NCI-H2107 (cell line): Measurements from ENCODE around the gene LRIG3.
"Not testable (repeated sequence)": the region's sequence is repeated elsewhere in the genome, so short reads cannot be mapped to it uniquely, and the experiment has no call there.

Experiments
- DNase-seq: peaks from one replicate; lab custom pipeline; 2025; lab: John Stamatoyannopoulos, UW

The LRIG3 gene

DNA sequence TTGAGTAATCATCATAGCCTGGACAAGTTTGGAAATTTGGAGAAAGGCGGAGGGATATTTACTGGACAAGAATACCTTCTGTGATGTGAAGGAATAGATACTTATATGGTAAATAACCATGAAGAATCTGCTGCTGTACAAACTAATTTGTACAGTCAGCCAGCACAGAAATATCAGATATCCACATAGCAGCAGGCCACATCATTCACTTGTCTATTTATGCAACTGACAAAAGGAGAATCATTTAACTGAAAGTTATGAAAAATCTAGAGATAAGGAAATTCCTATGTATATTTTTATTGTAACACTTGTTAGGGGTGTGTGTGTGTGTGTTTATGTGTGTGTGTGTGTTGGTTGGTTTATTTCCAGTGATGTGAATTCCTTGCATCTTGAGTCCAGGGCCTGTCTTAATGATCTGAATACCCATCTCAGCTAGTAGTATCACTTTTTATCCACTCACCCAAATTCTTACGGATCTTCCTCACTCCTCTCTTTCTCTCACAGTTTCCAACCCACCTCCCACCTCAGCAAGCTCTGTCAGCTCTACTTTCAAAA, 10.5 kb upstream of the LRIG3 start:
- no peak for DNase-seq

DNA sequence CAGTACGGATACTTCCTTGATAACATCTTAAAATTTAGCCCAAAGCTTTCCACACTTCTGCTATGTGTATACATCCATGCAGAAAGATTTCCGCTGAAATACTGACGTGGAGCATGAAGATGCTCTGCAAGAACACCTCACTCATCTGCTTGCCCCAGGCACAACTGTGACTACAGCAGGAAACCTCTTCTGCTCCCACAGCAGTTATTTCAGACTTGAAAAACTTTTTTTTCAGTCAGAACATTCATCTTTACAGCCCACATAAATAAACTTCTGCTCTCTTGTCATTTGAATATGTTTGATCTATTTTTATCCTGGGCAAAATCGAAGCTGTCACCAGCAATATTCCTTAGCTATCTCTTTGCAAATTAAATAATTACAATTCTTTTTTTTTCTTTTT, 6.8 kb upstream of the LRIG3 start:
- no peak for DNase-seq

- DNase-seq = no peak
These were observed 6.3 kb upstream of the LRIG3 start for GRCh38 chr12:58926586-58926985.

DNA sequence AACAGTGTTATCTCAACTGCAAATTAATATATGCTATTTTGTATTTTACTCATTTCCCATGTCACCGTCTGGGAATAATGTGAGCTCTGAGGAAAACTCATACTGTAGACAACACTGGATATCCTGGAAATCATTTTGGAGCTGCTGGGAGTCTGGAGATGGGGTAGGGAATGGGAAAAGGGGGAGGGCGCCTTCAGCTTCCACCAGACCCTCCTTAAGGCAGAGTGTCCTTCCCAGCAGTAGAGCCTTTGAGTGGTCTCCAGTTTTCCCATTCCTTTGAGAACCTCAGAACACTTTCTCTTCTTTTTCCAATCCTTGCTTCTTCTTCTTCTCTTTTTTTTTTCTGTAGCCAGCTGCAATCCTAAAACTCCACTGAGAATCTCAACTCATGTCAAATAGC, 5.4 kb upstream of the LRIG3 start:
- no peak for DNase-seq

DNA sequence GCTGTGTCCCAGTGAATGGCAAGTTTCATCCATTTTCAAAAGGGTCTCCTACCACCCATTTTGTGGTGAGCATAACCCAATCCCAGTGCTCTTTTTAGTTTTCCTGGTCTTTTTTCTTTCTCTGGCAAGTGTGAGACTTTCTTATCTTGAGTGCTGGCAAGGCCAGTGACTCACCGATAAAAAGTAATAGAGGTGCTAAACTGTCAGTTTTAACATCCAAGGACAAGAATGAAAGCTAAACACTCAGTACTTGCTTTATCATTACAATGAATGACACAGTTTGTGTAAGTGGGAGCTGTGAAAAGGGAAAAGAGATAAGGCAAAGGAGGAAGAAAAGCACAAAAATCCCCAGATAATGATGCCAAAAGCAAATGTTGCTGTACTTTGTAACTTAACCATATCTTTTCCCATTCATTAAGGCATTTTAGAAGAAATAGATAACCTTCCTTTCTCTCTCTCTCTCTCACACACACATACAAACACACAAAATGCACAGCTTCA, 4.9 kb upstream of the LRIG3 start:
- no peak for DNase-seq

DNA sequence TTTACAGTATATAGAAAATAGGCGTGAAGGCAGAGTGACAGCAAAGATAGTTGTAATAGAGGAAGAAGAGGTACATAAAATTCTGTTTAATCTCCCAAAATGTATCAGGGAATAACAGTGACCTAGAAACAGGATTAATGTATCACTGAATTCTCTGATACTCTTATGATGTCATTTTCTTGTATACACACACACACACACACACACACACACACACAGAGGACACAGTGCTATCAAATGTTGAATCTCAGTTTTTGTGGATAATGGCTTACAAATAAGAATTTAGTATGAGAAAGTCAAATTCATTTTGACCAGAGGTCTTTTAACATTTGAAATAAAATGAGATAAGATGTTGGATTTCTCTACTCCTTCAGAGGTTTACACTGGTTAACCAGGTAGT, 4.3 kb upstream of the LRIG3 start:
- DNase-seq = no peak

DNA sequence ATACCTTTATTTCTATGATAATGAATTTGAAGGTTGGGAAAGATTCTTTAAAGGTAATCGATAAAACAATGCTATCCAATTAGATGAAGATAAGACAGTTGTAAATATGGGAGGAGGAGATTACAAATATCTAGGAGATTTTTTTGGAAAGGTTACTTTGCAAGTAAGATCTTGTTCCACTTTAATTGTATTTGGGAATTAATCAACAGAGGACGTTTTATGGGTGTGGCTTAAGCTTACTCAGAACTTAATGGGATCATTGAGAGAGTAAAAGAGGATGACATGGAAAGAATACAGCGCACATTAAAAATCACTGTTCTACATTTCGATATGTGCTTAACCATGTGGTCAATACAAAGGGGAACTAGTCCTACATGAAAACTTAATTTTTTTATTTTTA, 3.5 kb upstream of the LRIG3 start:
- no peak for DNase-seq

DNA sequence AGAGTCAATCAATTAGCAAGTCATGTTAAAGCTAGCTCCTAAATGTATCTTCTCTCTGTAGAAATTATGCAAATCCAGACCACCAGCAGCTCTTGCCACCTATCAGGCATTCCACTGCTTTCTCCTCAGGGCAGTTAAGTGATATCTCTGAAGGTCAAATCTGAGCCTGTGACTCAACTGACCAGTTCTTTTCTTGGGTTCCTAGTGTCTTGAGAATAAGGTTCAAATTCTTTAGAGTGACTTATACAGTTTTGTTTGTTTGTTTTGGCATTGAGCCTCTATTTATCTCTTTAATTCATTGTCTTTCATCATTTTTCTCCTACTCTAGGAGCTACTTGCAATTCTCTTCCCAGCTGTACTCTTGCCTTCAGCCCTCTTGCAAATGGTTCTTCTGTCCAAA, 2.5 kb upstream of the LRIG3 start:
- no peak for DNase-seq

DNA sequence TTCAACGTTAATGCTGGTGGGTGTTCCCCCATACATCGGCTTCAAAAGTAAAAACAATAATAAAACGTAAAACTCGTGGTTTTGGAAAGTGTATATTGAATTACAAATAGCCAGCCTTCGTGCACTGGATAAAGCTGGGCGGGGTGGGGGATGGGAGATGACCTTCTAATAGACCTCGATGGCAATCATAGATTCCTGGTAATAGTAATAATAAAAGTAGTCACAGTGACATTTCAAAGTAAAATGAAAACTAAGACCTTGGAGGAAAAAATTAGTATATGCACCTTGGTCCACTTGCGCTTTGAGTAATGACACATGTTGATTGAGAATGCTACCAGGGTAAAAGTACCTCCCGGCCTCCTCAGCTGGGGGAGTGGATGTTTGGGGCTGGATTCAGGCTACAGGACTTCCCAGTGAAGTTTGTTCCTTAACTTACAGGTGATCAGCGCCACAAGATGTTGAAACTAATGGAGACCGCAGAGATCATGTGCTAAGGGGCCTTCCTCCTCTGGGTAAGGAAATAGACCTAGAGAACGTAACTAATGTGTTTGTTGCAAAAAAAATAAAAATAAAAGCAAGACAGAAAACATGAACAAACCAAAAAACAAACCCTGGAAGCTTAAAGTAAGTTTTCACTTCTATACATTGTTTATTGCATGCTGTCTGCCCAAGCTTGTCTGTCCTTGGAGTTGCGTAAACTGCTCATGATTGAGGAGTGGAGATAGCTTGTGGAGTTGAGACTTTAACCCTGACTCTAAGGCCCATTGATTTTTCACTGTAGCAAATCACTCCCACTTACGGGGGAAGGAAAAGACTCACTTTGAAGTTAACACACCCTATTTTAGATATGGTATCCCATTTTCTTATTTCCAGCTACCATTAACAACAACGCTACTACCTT, 907 bp upstream of the LRIG3 start:
- no peak for DNase-seq

DNA sequence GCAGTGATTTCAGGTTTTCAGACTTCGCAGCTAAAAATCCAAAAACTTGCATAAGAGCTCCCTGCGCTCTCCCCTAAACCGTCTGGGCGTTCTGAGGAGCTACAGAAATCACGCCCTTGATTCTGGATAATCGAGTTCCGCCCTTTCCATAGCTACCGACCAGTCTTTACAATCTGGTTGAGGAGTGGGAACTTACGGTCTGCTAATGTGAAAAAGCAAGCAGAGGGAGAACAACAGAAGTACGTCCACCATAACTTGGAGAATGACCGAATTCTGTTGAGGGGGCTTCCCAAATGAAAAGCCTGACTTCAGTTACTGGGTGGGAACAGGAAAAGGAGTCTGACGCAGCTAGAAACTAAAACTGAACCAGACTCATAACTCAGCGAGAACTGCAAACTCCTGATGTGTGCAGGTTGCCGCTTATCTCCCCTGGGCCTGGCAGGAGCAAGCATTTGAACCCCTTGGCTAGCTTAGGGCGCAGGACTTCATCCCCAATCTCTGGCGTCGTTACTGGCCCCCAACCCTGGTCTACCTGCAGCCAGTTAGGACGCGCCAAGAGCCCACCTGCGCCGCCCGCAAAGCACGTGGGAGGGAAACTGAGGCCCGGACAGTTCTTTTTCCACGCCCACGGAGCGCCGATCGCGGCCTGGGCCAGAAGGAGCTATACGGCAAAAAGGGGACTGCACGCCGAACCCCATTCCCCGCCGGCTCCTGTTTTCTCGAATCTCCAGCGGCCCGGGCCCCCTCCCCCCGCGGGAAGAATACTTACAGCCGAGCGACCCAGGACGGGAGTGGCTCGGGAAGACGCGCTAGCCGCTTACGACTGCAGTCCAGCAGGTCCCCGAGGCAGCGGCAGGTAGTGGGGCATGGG, 838 bp downstream of the LRIG3 start:
- DNase-seq = no peak

DNA sequence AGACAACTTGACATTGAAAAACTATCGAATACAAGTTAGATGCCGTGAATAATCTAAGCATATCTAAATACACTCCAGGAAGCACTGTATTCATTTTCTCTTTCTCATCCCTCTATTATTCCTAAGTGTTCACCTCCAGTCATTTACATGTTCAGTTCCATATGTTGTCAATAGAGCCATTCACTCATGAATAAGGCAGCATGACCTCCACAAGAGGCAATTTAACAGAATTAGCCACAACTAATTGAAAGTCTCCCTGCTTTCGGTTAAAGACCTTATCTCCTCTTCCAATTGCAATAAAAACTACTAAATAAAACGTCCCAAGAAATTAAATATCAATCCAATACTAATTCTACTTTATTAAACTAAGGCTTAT, 1.8 kb downstream of the LRIG3 start:
- DNase-seq = no peak

DNA sequence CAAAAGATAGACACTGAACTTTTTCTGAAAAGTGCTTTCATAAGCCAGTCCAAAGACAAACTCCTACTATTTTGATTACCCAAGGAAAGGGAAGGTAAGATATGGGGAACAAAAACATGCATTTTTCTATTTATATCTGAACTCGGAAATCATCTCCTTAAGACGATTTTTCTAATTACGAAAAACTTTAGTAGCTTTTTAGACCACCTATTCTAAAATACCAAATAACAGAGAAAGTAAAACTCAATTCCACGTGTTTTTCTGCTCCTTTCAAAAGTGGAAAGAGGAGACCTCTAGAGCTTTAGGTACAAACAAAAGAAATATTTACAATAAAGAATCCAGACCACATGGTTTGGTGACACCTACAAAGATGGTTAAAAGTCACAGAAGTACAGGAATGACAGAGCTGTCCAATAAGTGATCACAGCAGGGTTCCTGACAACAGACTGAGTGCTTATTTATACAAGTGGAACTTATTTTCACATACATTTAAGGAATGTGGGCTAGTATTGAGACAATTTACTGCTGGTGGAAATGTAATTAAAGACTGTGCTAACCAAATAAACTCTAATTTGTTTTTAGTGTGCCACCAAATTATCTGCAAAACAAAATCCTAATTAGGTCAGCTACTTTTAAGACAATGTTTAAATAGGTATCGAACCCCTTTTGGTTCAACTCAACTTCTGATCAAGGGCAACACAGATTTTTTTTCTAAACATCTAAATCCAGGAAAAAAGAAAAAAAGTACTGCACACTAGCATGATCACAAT, 2.4 kb downstream of the LRIG3 start:
- no peak for DNase-seq

GRCh38 chr12:58916921-58917511, 3.3 kb downstream of the LRIG3 start:
- no peak for DNase-seq

- no peak for DNase-seq
These were observed 4.1 kb downstream of the LRIG3 start for GRCh38 chr12:58916161-58916621.

GRCh38 chr12:58915634-58916033, 4.7 kb downstream of the LRIG3 start:
- no peak for DNase-seq

DNA sequence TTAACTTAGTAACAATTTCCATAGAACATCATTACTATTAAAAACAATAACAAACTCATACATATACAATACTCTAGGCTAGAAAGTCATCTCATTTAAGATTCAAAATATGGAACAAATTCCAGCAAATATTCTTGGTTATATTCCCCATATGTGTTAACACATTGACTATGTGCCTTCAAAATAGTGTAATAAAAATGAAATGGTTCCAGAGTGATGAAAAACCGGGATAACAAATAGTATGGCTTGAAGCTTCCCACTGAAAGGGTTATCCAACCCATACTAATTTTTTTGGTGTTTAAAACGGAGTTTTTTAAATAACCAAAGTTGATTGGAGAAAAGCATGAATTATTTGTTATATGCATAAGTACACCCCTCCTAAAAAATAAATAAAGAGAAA, 5.3 kb downstream of the LRIG3 start:
- DNase-seq = no peak

DNA sequence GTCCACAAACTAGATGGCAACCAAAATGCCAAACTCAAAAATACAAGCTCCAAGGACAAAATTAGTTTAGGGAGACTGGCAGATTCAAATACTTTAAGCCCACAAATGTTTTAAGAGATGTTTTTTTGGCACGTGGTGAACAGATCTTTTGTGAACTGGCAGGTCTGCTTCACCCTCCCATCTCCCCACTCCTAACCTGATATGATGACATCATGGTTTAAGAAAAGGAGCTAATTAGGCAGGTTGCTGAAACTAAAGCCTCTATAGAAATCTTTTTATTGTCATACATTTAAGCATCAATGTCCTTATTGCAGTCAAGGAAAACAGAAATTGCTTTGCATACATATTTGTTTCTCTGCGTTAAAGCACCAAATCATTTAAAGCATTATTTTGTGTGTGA, 5.8 kb downstream of the LRIG3 start:
- DNase-seq = no peak

GRCh38 chr12:58907391-58907790, 12.9 kb downstream of the LRIG3 start:
- DNase-seq = no peak

DNA sequence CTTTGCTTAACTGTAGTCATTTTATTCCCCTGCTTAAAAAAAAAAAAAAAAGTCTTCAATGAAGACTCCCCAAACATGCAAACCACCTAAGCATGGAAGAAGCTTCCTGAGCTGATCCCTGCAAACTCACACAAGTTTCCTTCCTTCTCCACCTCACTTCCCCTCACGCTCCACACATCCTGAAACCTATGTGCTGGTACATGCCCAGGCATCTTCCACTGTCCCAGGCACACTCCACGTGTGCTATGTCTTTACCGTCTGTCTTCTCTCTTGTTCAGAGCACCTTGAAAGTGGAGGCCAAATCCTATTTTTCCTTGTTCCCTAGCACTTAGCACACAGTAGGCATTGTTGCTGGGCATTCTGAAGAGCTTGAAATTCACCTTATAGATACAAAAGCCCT, 13.4 kb downstream of the LRIG3 start:
- no peak for DNase-seq

DNA sequence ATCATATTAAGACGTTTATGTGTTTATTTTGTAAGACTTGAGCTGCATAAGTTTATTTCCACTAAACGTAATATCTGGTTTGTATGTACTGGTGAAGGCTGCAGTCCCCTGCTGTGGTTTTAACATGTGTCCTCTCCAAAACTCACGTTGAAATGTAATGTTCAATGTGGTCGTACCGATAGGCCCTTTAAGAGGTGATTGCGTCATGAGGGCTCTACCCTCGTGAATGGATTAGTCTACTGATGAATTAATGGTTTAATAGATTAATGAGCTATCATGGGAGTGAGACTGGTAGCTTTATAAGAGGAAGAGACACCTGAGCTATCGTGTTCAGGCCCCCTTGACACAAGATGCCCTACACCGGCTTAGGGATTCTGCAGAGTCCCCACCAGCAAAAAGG, 14.9 kb downstream of the LRIG3 start:
- DNase-seq = no peak

DNA sequence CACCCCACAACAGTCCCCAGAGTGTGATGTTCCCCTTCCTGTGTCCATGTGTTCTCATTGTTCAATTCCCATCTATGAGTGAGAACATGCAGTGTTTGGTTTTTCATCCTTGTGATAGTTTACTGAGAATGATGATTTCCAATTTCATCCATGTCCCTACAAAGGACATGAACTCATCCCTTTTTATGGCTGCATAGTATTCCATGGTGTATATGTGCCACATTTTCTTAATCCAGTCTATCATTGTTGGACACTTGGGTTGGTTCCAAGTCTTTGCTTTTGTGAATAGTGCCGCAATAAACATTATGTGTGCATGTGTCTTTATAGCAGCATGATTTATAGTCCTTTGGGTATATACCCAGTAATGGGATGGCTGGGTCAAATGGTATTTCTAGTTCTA, 17.6 kb downstream of the LRIG3 start:
- DNase-seq = not testable (repeated sequence)
